NCI-H2196 treated with DMSO at 0.1 percent for 48 hours (cell line): Measurements from ENCODE around the gene SLIT1.

ENCODE experiments used
- DNase-seq: peaks from one replicate; lab custom pipeline; 2025; ENCODE audit not compliant: unreplicated experiment; lab: John Stamatoyannopoulos, UW

The SLIT1 gene

GRCh38 chr10:97006364-97006763, 179.4 kb downstream of the SLIT1 start:
- no peak for DNase-seq

GRCh38 chr10:97005349-97005748, 180.4 kb downstream of the SLIT1 start:
- DNase-seq = no peak

- DNase-seq = no peak
Measured at GRCh38 chr10:97004591-97004990, 181.2 kb downstream of the SLIT1 start.

GRCh38 chr10:97003804-97004201, 182.0 kb downstream of the SLIT1 start:
- no peak for DNase-seq

GRCh38 chr10:97003151-97003803, 182.5 kb downstream of the SLIT1 start:
- no peak for DNase-seq

GRCh38 chr10:97002670-97003069, 183.1 kb downstream of the SLIT1 start:
- no peak for DNase-seq

- no peak for DNase-seq
Measured at GRCh38 chr10:97001183-97001991, 184.4 kb downstream of the SLIT1 start.

- DNase-seq = no peak
Measured at GRCh38 chr10:97000487-97001182, 185.1 kb downstream of the SLIT1 start.

GRCh38 chr10:96999987-97000386, 185.8 kb downstream of the SLIT1 start:
- no peak for DNase-seq

GRCh38 chr10:96999337-96999736, 186.4 kb downstream of the SLIT1 start:
- no peak for DNase-seq

- DNase-seq = no peak
Measured at GRCh38 chr10:96998329-96998888, 187.3 kb downstream of the SLIT1 start.

- DNase-seq = no peak
Measured at GRCh38 chr10:96996275-96996965, 189.3 kb downstream of the SLIT1 start.

- no peak for DNase-seq
Measured at GRCh38 chr10:96995851-96996250, 189.9 kb downstream of the SLIT1 start.

GRCh38 chr10:96992721-96993120, 193.0 kb downstream of the SLIT1 start:
- DNase-seq = no peak

- DNase-seq = no peak
Measured at GRCh38 chr10:96991313-96991841, 194.4 kb downstream of the SLIT1 start.

GRCh38 chr10:96988426-96988825, 197.3 kb downstream of the SLIT1 start:
- no peak for DNase-seq

- DNase-seq = no peak
Measured at GRCh38 chr10:96987842-96988175, 197.9 kb downstream of the SLIT1 start.

- DNase-seq = no peak
Measured at GRCh38 chr10:96987141-96987841, 198.5 kb downstream of the SLIT1 start.

GRCh38 chr10:96986200-96986856, 199.4 kb downstream of the SLIT1 start:
- DNase-seq = no peak
